ENCODE results near the gene ZNF219. TPM values are rescaled to one million over a fixed set of nuclear protein-coding genes. Genes with fewer than 3 reads are reported as not detected.

ZNF219 gene
- total and polyA plus RNA-seq, 2 of the 13 experiments (the other 11 are each of a cell fraction or from before 2014, with no cell fraction given) = 34.5 to 36.6 TPM

GRCh38 chr14:21070083-21070609 is 28.3 kb downstream of the ZNF219 start, which contains the start of gene ARHGEF40 (continued):
- TF ChIP-seq MEIS2 (CRISPR knock-in tag; IDR thresholded peaks at IDR 0.05) (no peak), CEBPG (CRISPR knock-in tag; IDR thresholded peaks at IDR 0.05) (no peak), NFAT5 (CRISPR knock-in tag; IDR thresholded peaks at IDR 0.05) (no peak), NONO (IDR thresholded peaks at IDR 0.05) (no peak), NONO (CRISPR knock-in tag; conservative IDR thresholded peaks at IDR 0.05) (no peak), ZNF703 (CRISPR knock-in tag; IDR thresholded peaks at IDR 0.05; ENCODE audit: borderline replicate concordance) (no peak), PAX8 (CRISPR knock-in tag; IDR thresholded peaks at IDR 0.05; ENCODE audit: borderline replicate concordance) (no peak), MXI1 (IDR thresholded peaks at IDR 0.05; ENCODE audit: borderline replicate concordance, low read depth, low read length) (no peak), ZSCAN29 (CRISPR knock-in tag; conservative IDR thresholded peaks at IDR 0.05) (no peak), RFXAP (CRISPR knock-in tag; IDR thresholded peaks at IDR 0.05; ENCODE audit: borderline replicate concordance) (no peak), TBX3 (IDR thresholded peaks at IDR 0.05; ENCODE audit: borderline replicate concordance) (no peak), YY1 (IDR thresholded peaks at IDR 0.05; ENCODE audit: insufficient read depth, insufficient replicate concordance, low read depth, low read length) (no peak), ZNF761 (CRISPR knock-in tag; conservative IDR thresholded peaks at IDR 0.05) (no peak), ZNF281 (CRISPR knock-in tag; IDR thresholded peaks at IDR 0.05; ENCODE audit: borderline replicate concordance) (no peak), TCF7L2 (IDR thresholded peaks at IDR 0.05; ENCODE audit: low read depth, low read length) (no peak), ZNF263 (CRISPR knock-in tag; IDR thresholded peaks at IDR 0.05) (no peak), TARDBP (CRISPR knock-in tag; IDR thresholded peaks at IDR 0.05) (no peak), RFXANK (CRISPR knock-in tag; IDR thresholded peaks at IDR 0.05) (no peak), ZNF776 (CRISPR knock-in tag; IDR thresholded peaks at IDR 0.05) (no peak), SP1 (IDR thresholded peaks at IDR 0.05) (no peak), SP1 (CRISPR knock-in tag; IDR thresholded peaks at IDR 0.05) (no peak), NR2F6 (IDR thresholded peaks at IDR 0.05) (no peak), NR2F6 (CRISPR knock-in tag; IDR thresholded peaks at IDR 0.05) (no peak), RARA (CRISPR knock-in tag; IDR thresholded peaks at IDR 0.05) (no peak), ZGPAT (CRISPR knock-in tag; IDR thresholded peaks at IDR 0.05) (no peak), U2AF2 (IDR thresholded peaks at IDR 0.05; ENCODE audit: low read depth, low read length) (no peak)

All from HepG2 (cell line).